K562 (cell line): Measurements from ENCODE around the gene IDI2. TPM values are rescaled to one million over a fixed set of nuclear protein-coding genes. Genes with fewer than 3 reads are reported as not detected.
A peak's percentile ranks its signal among the peaks of the same experiment; 100 is the strongest.

ENCODE experiments used
- ATAC-seq: fragments of 200-7000 bp; cut with Tn5 transposase; 3 replicates; pipeline ENCODE4 v1.9.1; 2020; ENCODE audit warnings: moderate library complexity
- BruUV-seq: library from RNA; stranded (reverse); fragments of 400-500 nt; replicated peaks from 2 replicates; lab custom pipeline; 2021; lab: Mats Ljungman, UMichigan
- CTCF ChIA-PET: fragments of 300-600 bp; formaldehyde crosslinking; extraction: SDS; loops from one replicate; lab custom pipeline; 2021; ENCODE audit warnings: low intra/inter-chr PET ratio; lab: Yijun Ruan, JAX
- POLR2A ChIA-PET: fragments of 300-600, 350-650 bp; sonication (Branson Sonifier 250); formaldehyde crosslinking; extraction: SDS; loops from one replicate; lab custom pipeline; 2021; ENCODE audit warnings: antibody characterized with exemption, inconsistent platforms; lab: Yijun Ruan, JAX
- DNase-seq, 4 experiments: peaks; one replicate each; pipeline versions ENCODE4 v3.0.0 to v3.0.0-alpha.2; 2011 to 2018; ENCODE audit warnings: low spot score in 3 of 4, mixed read lengths in 3 of 4; ENCODE audit errors: extremely low read depth in 1 of 4
- FAIRE-seq: peaks from 2 replicates; lab custom pipeline; 2011; peaks lifted over from hg19 to GRCh38; lab: Jason Lieb, UNC
- H2AFZ ChIP-seq: 2 replicates; pipeline ENCODE4 v1.6.0; 2011; ENCODE audit warnings: low read depth, low read length, control low read depth, inconsistent platforms
- H3K27ac ChIP-seq: fragments of 200-600 bp; 3 replicates; pipeline ENCODE4 v1.8.0; 2011; ENCODE audit warnings: low read depth, mild to moderate bottlenecking, control low read depth, inconsistent platforms, low read length, moderate library complexity, mixed read lengths; ENCODE audit errors: extremely low read depth
- H3K27me3 ChIP-seq, 2 experiments: fragments of 300-600 bp in 1 of 2; 2 replicates in 1 of 2; 3 replicates in 1 of 2; pipeline versions ENCODE4 v1.6.0 to v1.8.0; 2011; ENCODE audit warnings: inconsistent platforms in 2 of 2, low read length in 2 of 2, mild to moderate bottlenecking in 1 of 2, mixed read lengths in 1 of 2, moderate library complexity in 1 of 2; ENCODE audit not compliant: control insufficient read depth in 2 of 2, insufficient read depth in 2 of 2
- H3K36me3 ChIP-seq: fragments of 300-600 bp; 3 replicates; pipeline ENCODE4 v1.8.0; 2011; ENCODE audit warnings: mild to moderate bottlenecking, low read length, inconsistent platforms; ENCODE audit not compliant: control insufficient read depth, insufficient read depth
- H3K4me1 ChIP-seq, 2 experiments: fragments of 200-600 bp in 1 of 2; replicated peaks in 1 of 2; 2 replicates in 1 of 2; 3 replicates in 1 of 2; pipeline versions ENCODE4 v1.5.1 to v1.8.0; 2011; ENCODE audit warnings: inconsistent platforms in 2 of 2, low read length in 2 of 2, mild to moderate bottlenecking in 1 of 2, mixed read lengths in 1 of 2, moderate library complexity in 1 of 2; ENCODE audit not compliant: control insufficient read depth in 2 of 2, insufficient read depth in 2 of 2
- H3K4me2 ChIP-seq: 2 replicates; pipeline ENCODE4 v1.6.1; 2011; ENCODE audit warnings: low read length, control low read depth, inconsistent platforms, mixed read lengths; ENCODE audit not compliant: insufficient read depth
- H3K4me3 ChIP-seq: fragments of 200-600 bp; sonication (generic), shearing (Covaris generic); 2 replicates; pipeline ENCODE4 v1.5.1; 2016; ENCODE audit warnings: control low read depth, inconsistent platforms
- H3K79me2 ChIP-seq: fragments of 200-600 bp; 3 replicates; pipeline ENCODE4 v1.8.0; 2011; ENCODE audit warnings: low read length, inconsistent platforms; ENCODE audit not compliant: control insufficient read depth, insufficient read depth
- H3K9ac ChIP-seq, 2 experiments: 2 replicates each; pipeline versions ENCODE4 v1.6.0 to v1.6.1; 2011; ENCODE audit warnings: low read depth in 2 of 2, low read length in 2 of 2, control low read depth in 1 of 2, inconsistent platforms in 1 of 2, mild to moderate bottlenecking in 1 of 2, mixed read lengths in 1 of 2; ENCODE audit not compliant: insufficient read depth in 1 of 2
- H3K9me1 ChIP-seq: one replicate; pipeline ENCODE4 v1.6.0; 2011; ENCODE audit warnings: inconsistent platforms, mild to moderate bottlenecking, low read length, moderate library complexity; ENCODE audit not compliant: control insufficient read depth, insufficient read depth
- H3K9me3 ChIP-seq: replicated peaks from 2 replicates; pipeline ENCODE4 v1.5.1; 2011; ENCODE audit warnings: low read depth, low read length, inconsistent platforms; ENCODE audit not compliant: control insufficient read depth, insufficient read depth
- H4K20me1 ChIP-seq: replicated peaks from 2 replicates; pipeline ENCODE4 v1.6.1; 2011; ENCODE audit warnings: low read length, inconsistent platforms, mixed read lengths; ENCODE audit not compliant: control insufficient read depth, insufficient read depth
- CGGBP1 ChIP-seq: fragments of 250-450 bp; sonication (Bioruptor Pico); IDR thresholded peaks from 2 replicates; pipeline ENCODE4 v1.9.0; 2021; ENCODE audit warnings: mild to moderate bottlenecking
- CTCF ChIP-seq, 3 experiments: IDR thresholded peaks in 2 of 3; conservative IDR thresholded peaks in 1 of 3; 2 replicates each; pipeline ENCODE4 v1.5.1; 2011 to 2012; ENCODE audit warnings: low read length in 3 of 3, mild to moderate bottlenecking in 3 of 3, control low read depth in 2 of 3, improper control_type of control experiment in 1 of 3, inconsistent platforms in 1 of 3, low read depth in 1 of 3, mixed read lengths in 1 of 3, moderate library complexity in 1 of 3; ENCODE audit not compliant: insufficient read depth in 2 of 3
- EZH2 ChIP-seq: IDR thresholded peaks from 2 replicates; pipeline ENCODE4 v1.6.1; 2012; ENCODE audit warnings: low read depth, mild to moderate bottlenecking, inconsistent platforms, low read length, borderline replicate concordance
- HMG20A ChIP-seq: fragments of 450-650 bp; formaldehyde crosslinking; conservative IDR thresholded peaks from 2 replicates; pipeline ENCODE4 v1.4.0; 2020; ENCODE audit warnings: mild to moderate bottlenecking, mixed read lengths
- IRF1 ChIP-seq: sonication (generic); formaldehyde crosslinking; IDR thresholded peaks from 2 replicates; pipeline ENCODE4 v1.8.0; 2022; ENCODE audit warnings: missing genetic modification reagents, mild to moderate bottlenecking, borderline replicate concordance
- KAT2B ChIP-seq: IDR thresholded peaks from one replicate; pipeline ENCODE4 v1.6.1; 2012; ENCODE audit warnings: low read depth, mild to moderate bottlenecking, control low read depth, inconsistent platforms, low read length, moderate library complexity
- MXI1 ChIP-seq: IDR thresholded peaks from 2 replicates; pipeline ENCODE4 v1.6.1; 2011; ENCODE audit warnings: low read depth, mild to moderate bottlenecking, improper control_type of control experiment, low read length
- RAD21 ChIP-seq, 2 experiments: fragments of 250-450 bp in 1 of 2; fragments of 450-650 bp in 1 of 2; sonication (Bioruptor Pico) in 1 of 2; formaldehyde crosslinking in 1 of 2; IDR thresholded peaks in 1 of 2; conservative IDR thresholded peaks in 1 of 2; 2 replicates each; pipeline versions ENCODE4 v1.4.0 to v1.8.0; 2020 to 2022; ENCODE audit warnings: mild to moderate bottlenecking in 2 of 2, moderate library complexity in 1 of 2
- ZBTB34 ChIP-seq: fragments of 250-450 bp; sonication (Bioruptor Pico); IDR thresholded peaks from 2 replicates; pipeline ENCODE4 v1.8.0; 2021; ENCODE audit warnings: mild to moderate bottlenecking, moderate library complexity
- ZBTB9 ChIP-seq: fragments of 450-650 bp; formaldehyde crosslinking; IDR thresholded peaks from 2 replicates; pipeline ENCODE4 v1.4.0; 2020; ENCODE audit warnings: mild to moderate bottlenecking, moderate library complexity
- ZFX ChIP-seq: sonication (generic); formaldehyde crosslinking; IDR thresholded peaks from 2 replicates; pipeline ENCODE4 v1.8.0; 2022; ENCODE audit warnings: mild to moderate bottlenecking, missing genetic modification reagents, moderate library complexity
- ZKSCAN1 ChIP-seq: fragments of 150-350 bp; IDR thresholded peaks from 2 replicates; pipeline ENCODE4 v1.6.1; 2016; ENCODE audit warnings: low read depth, low read length
- ZNF316 ChIP-seq: fragments of 450-650 bp; IDR thresholded peaks from 2 replicates; pipeline ENCODE4 v1.6.1; 2016
- WGBS: fragments of 100-300 bp; shearing (Covaris generic); methylation state at CpG from one replicate; pipeline ENCODE4 v1.1.6; 2016; ENCODE audit warnings: low coverage, mixed read lengths; ENCODE audit not compliant: insufficient coverage; ENCODE audit errors: missing lambda C conversion rate; 5-methylcytosine and 5-hydroxymethylcytosine counted together
- in situ Hi-C: fragments of 300-500 bp; cut with MboI; formaldehyde crosslinking; loops from 4 replicates; pipeline ENCODE4 v1.15.0; 2018; ENCODE audit warnings: inconsistent platforms, mixed read lengths
- intact Hi-C: fragments of 100-400 bp; cut with micrococcal nuclease; formaldehyde crosslinking; loops from 2 replicates; pipeline ENCODE4 v1.14.2; 2022
- polyA plus RNA-seq, 8 experiments: library from polyadenylated mRNA; depleted of rRNA in 4 of 8; stranded (reverse) in 5 of 8; unstranded in 3 of 8; fragments of >200 nt; fragmentation: Nextera tagmentation in 2 of 8; fragmentation: Illumina TruSeq in 1 of 8; extraction: Ambion mirVana in 2 of 8; extraction: Trizol in 1 of 8; gene quantifications; 2 replicates each; pipeline versions ENCODE4 v1.2.1 to v1.2.3, GENCODE V29; 2011 to 2014; ENCODE audit warnings: inconsistent platforms in 1 of 8, missing spikeins in 1 of 8
- total RNA-seq, 7 experiments: library from RNA; depleted of rRNA in 6 of 7; stranded (reverse); fragments of >200 nt in 6 of 7; fragmentation: Illumina TruSeq in 2 of 7; extraction: Trizol in 2 of 7; gene quantifications; 2 replicates each; pipeline versions ENCODE4 v1.2.1 to v1.2.3, GENCODE V29; 2011 to 2021; ENCODE audit warnings: low replicate concordance in 1 of 7

The IDI2 gene
- total and polyA plus RNA-seq, 9 of the 15 experiments (the other 6 are each of a cell fraction or from before 2014, with no cell fraction given), result not detected

GRCh38 chr10:1025683-1026082 lies at the start of gene IDI2 (continued):
- TF ChIP-seq ZBTB9 (CRISPR knock-in tag), result no peak
- TF ChIP-seq KAT2B, result no peak
- TF ChIP-seq MXI1, result no peak
- TF ChIP-seq CGGBP1 (CRISPR knock-in tag), result no peak
- TF ChIP-seq ZKSCAN1, result no peak
- TF ChIP-seq HMG20A (CRISPR knock-in tag), result no peak

- peaks cover 31% of the 10 kb centered on the region; the same call in 2 of the 3 replicates for H3K36me3 ChIP-seq
- no peaks in the 10 kb centered on the region for H3K9me3 ChIP-seq
- POLR2A ChIA-PET, result no interaction called here
- no peaks in the 10 kb centered on the region; a peak in 1 of 5 replicates for H3K4me1 ChIP-seq
- DNase-seq (peak in 1 of 4 experiments; percentile 16), FAIRE-seq (no peak), ATAC-seq (peak; percentile 73)
- no peak overlapping the region for H3K4me2 ChIP-seq
- intact Hi-C loops (no loop called here), in situ Hi-C loops (no loop called here)
- H3K9me1 ChIP-seq, result no peaks in the 10 kb centered on the region
- no peaks in the 10 kb centered on the region for H3K27me3 ChIP-seq
- no peak overlapping the region for H3K4me3 ChIP-seq
- no TSS peak for BruUV-seq
- CTCF ChIA-PET, result interaction anchor here (0.6 to 0.7 kb wide), 2 partner anchors 153 to 289 kb away, joined by 3 read pairs; no protein-coding TSS in a partner anchor
- H2AFZ ChIP-seq, result no peak overlapping the region
- H3K9ac ChIP-seq, result no peak overlapping the region
- 91% methylated on average over 18 of the region's 18 CpGs for WGBS
- no peaks in the 10 kb centered on the region for H3K79me2 ChIP-seq
- no peak overlapping the region for H3K27ac ChIP-seq
- H4K20me1 ChIP-seq, result no peaks in the 10 kb centered on the region
- TF ChIP-seq ZNF316 (0 out of 2 replicates have a peak, but pooled peaks have one; percentile 6), ZFX (no peak), EZH2 (no peak), RAD21 (CRISPR knock-in tag; conservative IDR thresholded peaks at IDR 0.05 in 1 of 2, IDR thresholded peaks at IDR 0.05 in 1 of 2) (peak in 1 of 2 experiments; percentile 46; a peak in 2 of 4 replicates), ZBTB34 (CRISPR knock-in tag) (no peak), CTCF (IDR thresholded peaks at IDR 0.05 in 2 of 3, conservative IDR thresholded peaks at IDR 0.05 in 1 of 3; ENCODE audit: insufficient read depth in 2 of 3, low read depth in 1 of 3, low read length in 3 of 3) (peak; percentile 14 to 53 (median 27); a peak in 2 of 6 replicates), IRF1 (CRISPR knock-in tag) (no peak)
Observed at GRCh38 chr10:1074748-1075308, 49.2 kb upstream of the IDI2 start.
